PFSK-1 (cell line): ENCODE results near the gene MAGEB4.

Experiments
- FOXP2 ChIP-seq: optimal IDR thresholded peaks from 2 replicates; pipeline ENCODE3; 2011; ENCODE audit warnings: borderline replicate concordance, control low read depth, inconsistent platforms; ENCODE audit not compliant: insufficient read depth; ENCODE audit errors: extremely low read length, extremely low read depth
- POLR2AphosphoS5 ChIP-seq: IDR thresholded peaks from 2 replicates; pipeline ENCODE4 v1.6.1; 2012; ENCODE audit warnings: low read depth, mild to moderate bottlenecking, control low read depth, low read length, moderate library complexity
- REST ChIP-seq, 2 experiments: IDR thresholded peaks; 2 replicates each; pipeline versions ENCODE4 v1.6.1 to v1.8.0; 2011 to 2012; ENCODE audit warnings: low read depth in 2 of 2, low read length in 2 of 2, control low read depth in 1 of 2, inconsistent platforms in 1 of 2, mild to moderate bottlenecking in 1 of 2, moderate library complexity in 1 of 2; ENCODE audit not compliant: insufficient read depth in 1 of 2
- SIN3A ChIP-seq: IDR thresholded peaks from 2 replicates; pipeline ENCODE4 v1.6.1; 2012; ENCODE audit warnings: mild to moderate bottlenecking, low read length, moderate library complexity, borderline replicate concordance; ENCODE audit not compliant: insufficient read depth
- TAF1 ChIP-seq: IDR thresholded peaks from 2 replicates; pipeline ENCODE4 v1.6.1; 2012; ENCODE audit warnings: low read length, control low read depth, borderline replicate concordance; ENCODE audit not compliant: insufficient read depth

Gene MAGEB4

GRCh38 chrX:30278365-30278764 lies 36.6 kb downstream of the MAGEB4 start:
- TF ChIP-seq FOXP2 (no peak), SIN3A (no peak), POLR2AphosphoS5 (no peak), REST (IDR thresholded peaks at IDR 0.05; ENCODE audit: insufficient read depth in 1 of 2, low read depth in 2 of 2, low read length in 2 of 2) (no peak), TAF1 (no peak)

GRCh38 chrX:30280428-30280827 lies 38.6 kb downstream of the MAGEB4 start:
- TF ChIP-seq TAF1, result no peak
- no peak for TF ChIP-seq SIN3A
- no peak for TF ChIP-seq POLR2AphosphoS5
- no peak for TF ChIP-seq FOXP2
- TF ChIP-seq REST (IDR thresholded peaks at IDR 0.05; ENCODE audit: insufficient read depth in 1 of 2, low read depth in 2 of 2, low read length in 2 of 2), result no peak

GRCh38 chrX:30282527-30282926 lies 40.7 kb downstream of the MAGEB4 start:
- TF ChIP-seq SIN3A (no peak), TAF1 (no peak), FOXP2 (no peak), REST (IDR thresholded peaks at IDR 0.05; ENCODE audit: insufficient read depth in 1 of 2, low read depth in 2 of 2, low read length in 2 of 2) (no peak), POLR2AphosphoS5 (no peak)

- TF ChIP-seq TAF1, result no peak
- no peak for TF ChIP-seq REST (IDR thresholded peaks at IDR 0.05; ENCODE audit: insufficient read depth in 1 of 2, low read depth in 2 of 2, low read length in 2 of 2)
- no peak for TF ChIP-seq SIN3A
- no peak for TF ChIP-seq POLR2AphosphoS5
- no peak for TF ChIP-seq FOXP2
Observed at GRCh38 chrX:30283456-30284200, 41.8 kb downstream of the MAGEB4 start.
